ENCODE measurements around the gene TSPAN18. TPM values are rescaled to one million over a fixed set of nuclear protein-coding genes. Genes with fewer than 3 reads are reported as not detected.

TSPAN18 gene
- total and polyA plus RNA-seq, 9 donors: 2.1 to 35.3 (median 14.4) TPM

DNA sequence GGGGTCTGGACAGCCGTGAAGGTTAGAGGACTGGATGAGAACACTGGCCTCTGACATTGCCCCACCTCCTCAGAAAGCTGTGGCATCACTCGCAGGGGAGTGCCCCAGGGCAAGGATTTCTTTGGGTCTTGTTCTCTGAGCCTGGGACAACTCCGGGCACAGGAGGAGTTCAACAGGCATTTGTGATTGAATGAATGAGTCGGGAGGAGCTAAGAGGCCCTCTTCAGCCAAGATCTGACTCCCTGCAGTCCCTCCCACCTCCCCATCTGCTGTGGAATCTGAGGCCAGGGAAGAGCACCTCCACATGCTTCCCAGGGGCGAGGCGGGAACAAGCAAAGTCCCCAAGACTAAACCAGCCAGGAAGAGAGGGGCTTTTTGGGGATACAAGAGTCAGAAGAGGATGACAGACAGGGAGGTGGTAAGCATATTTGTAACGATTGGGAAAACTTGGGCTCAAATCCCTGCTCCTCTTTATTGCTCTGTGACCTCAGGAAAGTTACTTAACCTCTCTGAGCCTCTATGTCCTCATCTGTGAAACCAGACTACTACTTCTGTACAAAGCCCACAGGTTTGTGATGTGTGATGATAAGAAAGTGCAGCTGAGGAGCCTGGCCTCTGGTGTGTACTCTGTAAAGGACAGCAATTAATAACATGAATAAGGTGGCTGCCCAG lies 217.6 kb downstream of the TSPAN18 start:
- DNase-seq: no peak
- no peaks in the 10 kb centered on the region for H3K4me1 ChIP-seq (ENCODE audit: insufficient read depth)

GRCh38 chr11:44944853-44945235 lies 218.1 kb downstream of the TSPAN18 start:
- H3K4me1 ChIP-seq (ENCODE audit: insufficient read depth): no peaks in the 10 kb centered on the region
- no peak overlapping the region for H3K27ac ChIP-seq
- DNase-seq: no peak

More for the DNA sequence above, 217.6 kb downstream of the TSPAN18 start:
- Histone ChIP-seq H3K27me3 (no peaks in the 10 kb centered on the region), H3K27ac (no peak overlapping the region), H3K4me3 (no peak overlapping the region), H3K9me3 (no peaks in the 10 kb centered on the region), H3K36me3 (no peaks in the 10 kb centered on the region)
- intact Hi-C loops (cut with DNase I): loop anchor here in 1 of 4 donors (10.0 kb wide), 1 partner anchor 350 kb away; no protein-coding TSS in a partner anchor
- 62 to 72% (median 71%) methylated on average over 7 of the region's 7 CpGs for WGBS, 3 donors
- no peak for TF ChIP-seq CTCF (IDR thresholded peaks at IDR 0.05)
- TF ChIP-seq POLR2A (IDR thresholded peaks at IDR 0.05): no peak
- no peak for TF ChIP-seq EP300 (IDR thresholded peaks at IDR 0.05)

GRCh38 chr11:44945666-44946065 lies 218.9 kb downstream of the TSPAN18 start:
- no peaks in the 10 kb centered on the region for H3K4me1 ChIP-seq (ENCODE audit: insufficient read depth)
- intact Hi-C loops (cut with DNase I): loop anchor here in 1 of 4 donors (10.0 kb wide), 1 partner anchor 349 kb away; no protein-coding TSS in a partner anchor
- TF ChIP-seq EP300 (IDR thresholded peaks at IDR 0.05) (no peak), CTCF (IDR thresholded peaks at IDR 0.05) (no peak), POLR2A (IDR thresholded peaks at IDR 0.05) (no peak)
- H3K4me3 ChIP-seq: no peak overlapping the region
- 62 to 75% (median 75%) methylated on average over 11 of the region's 11 CpGs for whole genome bisulfite sequencing, 3 donors
- H3K27me3 ChIP-seq: no peaks in the 10 kb centered on the region
- H3K36me3 ChIP-seq: no peaks in the 10 kb centered on the region
- no peaks in the 10 kb centered on the region for H3K9me3 ChIP-seq
- H3K27ac ChIP-seq: no peak overlapping the region
- peak in 2 of 5 donors; percentile 37 to 43 for DNase-seq

More at GRCh38 chr11:44944853-44945235, 218.1 kb downstream of the TSPAN18 start:
- Histone ChIP-seq H3K27me3 (no peaks in the 10 kb centered on the region), H3K36me3 (no peaks in the 10 kb centered on the region), H3K9me3 (no peaks in the 10 kb centered on the region), H3K4me3 (no peak overlapping the region)
- intact Hi-C loops (cut with DNase I): loop anchor here in 1 of 4 donors (10.0 kb wide), 1 partner anchor 350 kb away; no protein-coding TSS in a partner anchor
- WGBS, 3 donors: 48 to 72% (median 58%) methylated on average over 3 of the region's 3 CpGs
- TF ChIP-seq POLR2A (IDR thresholded peaks at IDR 0.05): no peak
- no peak for TF ChIP-seq CTCF (IDR thresholded peaks at IDR 0.05)
- TF ChIP-seq EP300 (IDR thresholded peaks at IDR 0.05): no peak

- H3K27ac ChIP-seq: no peak overlapping the region
- peak in 1 of 5 donors; percentile 29 for DNase-seq
- no peak overlapping the region for H3K4me3 ChIP-seq
- TF ChIP-seq CTCF (IDR thresholded peaks at IDR 0.05) (no peak), EP300 (IDR thresholded peaks at IDR 0.05) (no peak), POLR2A (IDR thresholded peaks at IDR 0.05) (no peak)
- no peaks in the 10 kb centered on the region for H3K27me3 ChIP-seq
- H3K9me3 ChIP-seq: no peaks in the 10 kb centered on the region
- WGBS, 3 donors: 76 to 79% (median 78%) methylated on average over 12 of the region's 12 CpGs
- no peaks in the 10 kb centered on the region for H3K36me3 ChIP-seq
- no peaks in the 10 kb centered on the region for H3K4me1 ChIP-seq (ENCODE audit: insufficient read depth)
- intact Hi-C loops (cut with DNase I): loop anchor here in 1 of 4 donors (10.0 kb wide), 1 partner anchor 349 kb away; no protein-coding TSS in a partner anchor
Measured at GRCh38 chr11:44946263-44946662, 219.5 kb downstream of the TSPAN18 start.

Data from ovary (tissue), 9 donors.